Measurements from ENCODE around the gene MSANTD7.

The MSANTD7 gene

GRCh38 chr10:14820010-14820774 is 17.9 kb upstream of the MSANTD7 start:
- Histone ChIP-seq H3K4me3 (ENCODE audit: insufficient read depth, low read length, poor library complexity, severe bottlenecking) (no peak overlapping the region), H3K9ac (ENCODE audit: low read length) (no peak overlapping the region), H4K20me1 (ENCODE audit: low read depth, low read length) (no peaks in the 10 kb centered on the region), H3K36me3 (ENCODE audit: low read length) (no peaks in the 10 kb centered on the region), H3F3A (ENCODE audit: insufficient read depth) (no peaks in the 10 kb centered on the region), H2AFZ (ENCODE audit: low read depth, low read length, severe bottlenecking) (no peak overlapping the region), H3K9me3 (ENCODE audit: insufficient read depth, low read length) (no peaks in the 10 kb centered on the region), H3K27ac (ENCODE audit: low read depth, low read length) (no peak overlapping the region), H3K4me2 (ENCODE audit: low read depth, low read length, poor library complexity, severe bottlenecking) (no peak overlapping the region), H3K9me2 (replicated peaks; ENCODE audit: insufficient read depth, low read length) (no peaks in the 10 kb centered on the region), H3K79me2 (ENCODE audit: insufficient read depth, low read length) (no peaks in the 10 kb centered on the region), H3K27me3 (ENCODE audit: low read length) (no peaks in the 10 kb centered on the region)
- no peak for TF ChIP-seq EZH2phosphoT487 (conservative IDR thresholded peaks at IDR 0.05; ENCODE audit: low read length)
- TF ChIP-seq CTCF (IDR thresholded peaks at IDR 0.05; ENCODE audit: insufficient read depth, low read length, poor library complexity, severe bottlenecking): no peak

- no peaks in the 10 kb centered on the region for H3K36me3 ChIP-seq (ENCODE audit: low read length)
- no peaks in the 10 kb centered on the region for H3K79me2 ChIP-seq (ENCODE audit: insufficient read depth, low read length)
- no peak overlapping the region for H3K9ac ChIP-seq (ENCODE audit: low read length)
- no peak overlapping the region for H2AFZ ChIP-seq (ENCODE audit: low read depth, low read length, severe bottlenecking)
- no peaks in the 10 kb centered on the region for H3K9me2 ChIP-seq (replicated peaks; ENCODE audit: insufficient read depth, low read length)
- no peak overlapping the region for H3K4me3 ChIP-seq (ENCODE audit: insufficient read depth, low read length, poor library complexity, severe bottlenecking)
- H3K9me3 ChIP-seq (ENCODE audit: insufficient read depth, low read length): no peaks in the 10 kb centered on the region
- H4K20me1 ChIP-seq (ENCODE audit: low read depth, low read length): no peaks in the 10 kb centered on the region
- no peak overlapping the region for H3K4me2 ChIP-seq (ENCODE audit: low read depth, low read length, poor library complexity, severe bottlenecking)
- H3F3A ChIP-seq (ENCODE audit: insufficient read depth): no peaks in the 10 kb centered on the region
- H3K27ac ChIP-seq (ENCODE audit: low read depth, low read length): no peak overlapping the region
- no peaks in the 10 kb centered on the region for H3K27me3 ChIP-seq (ENCODE audit: low read length)
- TF ChIP-seq CTCF (IDR thresholded peaks at IDR 0.05; ENCODE audit: insufficient read depth, low read length, poor library complexity, severe bottlenecking) (no peak), EZH2phosphoT487 (conservative IDR thresholded peaks at IDR 0.05; ENCODE audit: low read length) (no peak)
Observed at GRCh38 chr10:14820775-14821154, 17.3 kb upstream of the MSANTD7 start.

DNA sequence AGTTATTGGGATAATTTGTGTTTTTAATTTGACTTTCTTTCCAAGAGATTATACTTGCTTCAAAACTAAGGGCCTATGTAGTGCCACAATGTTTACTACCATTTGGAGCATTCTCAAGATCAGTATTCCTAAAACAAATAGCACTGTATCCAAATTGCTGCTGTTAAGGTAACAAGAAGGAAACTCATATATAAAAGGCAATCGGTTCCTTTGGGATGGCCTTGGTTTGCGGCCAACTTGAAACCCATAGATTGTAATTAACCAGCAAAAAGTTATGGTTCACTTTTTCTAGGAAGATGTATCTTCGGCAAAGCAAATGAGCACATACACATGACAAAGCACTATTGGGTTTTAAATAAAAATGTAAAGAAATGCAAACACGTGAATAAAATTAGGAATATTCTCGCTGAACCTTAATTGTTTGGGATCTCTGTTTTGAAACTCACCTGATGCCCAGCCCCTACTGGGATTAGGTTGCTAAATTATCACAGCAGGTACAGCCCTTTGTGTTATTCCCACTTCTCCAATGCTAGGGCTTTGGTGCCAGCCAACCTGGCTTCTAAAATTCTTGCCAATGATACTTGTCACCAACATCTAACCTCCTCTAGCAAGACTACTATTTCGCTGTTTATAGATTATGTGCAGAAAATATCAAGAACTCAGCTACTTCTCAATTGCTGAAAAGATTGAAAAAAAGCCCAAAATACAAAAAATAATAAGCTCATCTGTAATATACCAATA is 16.3 kb upstream of the MSANTD7 start:
- Histone ChIP-seq H4K20me1 (ENCODE audit: low read depth, low read length) (no peaks in the 10 kb centered on the region), H3K9ac (ENCODE audit: low read length) (no peak overlapping the region), H3K36me3 (ENCODE audit: low read length) (no peaks in the 10 kb centered on the region), H3K27me3 (ENCODE audit: low read length) (no peaks in the 10 kb centered on the region), H3K9me2 (replicated peaks; ENCODE audit: insufficient read depth, low read length) (no peaks in the 10 kb centered on the region), H3K79me2 (ENCODE audit: insufficient read depth, low read length) (no peaks in the 10 kb centered on the region), H2AFZ (ENCODE audit: low read depth, low read length, severe bottlenecking) (no peak overlapping the region), H3K9me3 (ENCODE audit: insufficient read depth, low read length) (no peaks in the 10 kb centered on the region), H3K27ac (ENCODE audit: low read depth, low read length) (no peak overlapping the region), H3K4me3 (ENCODE audit: insufficient read depth, low read length, poor library complexity, severe bottlenecking) (no peak overlapping the region), H3F3A (ENCODE audit: insufficient read depth) (peaks cover 9% of the 10 kb centered on the region; the same call in 1 of the 2 replicates), H3K4me2 (ENCODE audit: low read depth, low read length, poor library complexity, severe bottlenecking) (no peak overlapping the region)
- TF ChIP-seq CTCF (IDR thresholded peaks at IDR 0.05; ENCODE audit: insufficient read depth, low read length, poor library complexity, severe bottlenecking) (no peak), EZH2phosphoT487 (conservative IDR thresholded peaks at IDR 0.05; ENCODE audit: low read length) (no peak)
